Endothelial cell (in vitro differentiated cells): ENCODE measurements around the gene MOCS2. TPM values are rescaled to one million over a fixed set of nuclear protein-coding genes. Genes with fewer than 3 reads are reported as not detected.
A peak's percentile ranks its signal among the peaks of the same experiment; 100 is the strongest.

ENCODE experiments used
- DNase-seq: peaks from one replicate; pipeline ENCODE4 v3.0.0; 2021; ENCODE audit warnings: low spot score
- H3K27ac Mint-ChIP-seq: one replicate; pipeline ENCODE4 v1.8.0; 2021; ENCODE audit warnings: mixed read lengths, inconsistent platforms; ENCODE audit not compliant: unreplicated experiment
- H3K27me3 Mint-ChIP-seq: one replicate; pipeline ENCODE4 v1.8.0; 2021; ENCODE audit warnings: mild to moderate bottlenecking, moderate library complexity, mixed read lengths, inconsistent platforms; ENCODE audit not compliant: unreplicated experiment
- H3K36me3 Mint-ChIP-seq: one replicate; pipeline ENCODE4 v1.8.0; 2021; ENCODE audit warnings: mild to moderate bottlenecking, low read depth, mixed read lengths, inconsistent platforms; ENCODE audit not compliant: unreplicated experiment
- H3K4me1 Mint-ChIP-seq: one replicate; pipeline ENCODE4 v1.8.0; 2021; ENCODE audit warnings: mild to moderate bottlenecking, mixed read lengths, inconsistent platforms; ENCODE audit not compliant: unreplicated experiment
- H3K4me3 Mint-ChIP-seq: one replicate; pipeline ENCODE4 v1.8.0; 2021; ENCODE audit warnings: mild to moderate bottlenecking, mixed read lengths, inconsistent platforms; ENCODE audit not compliant: unreplicated experiment
- H3K9me3 Mint-ChIP-seq: one replicate; pipeline ENCODE4 v1.8.0; 2021; ENCODE audit warnings: mixed read lengths, inconsistent platforms; ENCODE audit not compliant: unreplicated experiment
- total RNA-seq: library from RNA; stranded (reverse); fragmentation: NEBNext Ultra II Directional; extraction: Animal tissue kit (Norgen Biotek cat#: 25700); gene quantifications from one replicate; pipeline ENCODE4 v1.2.1, GENCODE V29; 2021; ENCODE audit not compliant: unreplicated experiment
- TF ChIP-seq, protein P1 (sequence below): fragments of 200-600 bp; sonication (generic); IDR thresholded peaks from one replicate; pipeline ENCODE4 v1.5.0; 2021; ENCODE audit warnings: antibody characterized with exemption; ENCODE audit not compliant: unreplicated experiment

MOCS2 gene
- total RNA-seq, 1 donor from 2014 or later = 29.6 TPM

GRCh38 chr5:53099546-53099945 is 10.0 kb downstream of the MOCS2 start:
- DNase-seq = no peak
- Mint-ChIP-seq H3K36me3 (peaks cover 13% of the 10 kb centered on the region), H3K4me3 (no peak overlapping the region), H3K9me3 (no peaks in the 10 kb centered on the region), H3K4me1 (no peaks in the 10 kb centered on the region), H3K27ac (no peak overlapping the region), H3K27me3 (peaks cover 2% of the 10 kb centered on the region)
- TF ChIP-seq, protein P1, sequence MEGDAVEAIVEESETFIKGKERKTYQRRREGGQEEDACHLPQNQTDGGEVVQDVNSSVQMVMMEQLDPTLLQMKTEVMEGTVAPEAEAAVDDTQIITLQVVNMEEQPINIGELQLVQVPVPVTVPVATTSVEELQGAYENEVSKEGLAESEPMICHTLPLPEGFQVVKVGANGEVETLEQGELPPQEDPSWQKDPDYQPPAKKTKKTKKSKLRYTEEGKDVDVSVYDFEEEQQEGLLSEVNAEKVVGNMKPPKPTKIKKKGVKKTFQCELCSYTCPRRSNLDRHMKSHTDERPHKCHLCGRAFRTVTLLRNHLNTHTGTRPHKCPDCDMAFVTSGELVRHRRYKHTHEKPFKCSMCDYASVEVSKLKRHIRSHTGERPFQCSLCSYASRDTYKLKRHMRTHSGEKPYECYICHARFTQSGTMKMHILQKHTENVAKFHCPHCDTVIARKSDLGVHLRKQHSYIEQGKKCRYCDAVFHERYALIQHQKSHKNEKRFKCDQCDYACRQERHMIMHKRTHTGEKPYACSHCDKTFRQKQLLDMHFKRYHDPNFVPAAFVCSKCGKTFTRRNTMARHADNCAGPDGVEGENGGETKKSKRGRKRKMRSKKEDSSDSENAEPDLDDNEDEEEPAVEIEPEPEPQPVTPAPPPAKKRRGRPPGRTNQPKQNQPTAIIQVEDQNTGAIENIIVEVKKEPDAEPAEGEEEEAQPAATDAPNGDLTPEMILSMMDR = no peak

- DNase-seq = peak; percentile 59
- peaks cover 2% of the 10 kb centered on the region for H3K4me1 Mint-ChIP-seq
- peaks cover 4% of the 10 kb centered on the region for H3K36me3 Mint-ChIP-seq
- H3K4me3 Mint-ChIP-seq = no peak overlapping the region
- no peaks in the 10 kb centered on the region for H3K27me3 Mint-ChIP-seq
- TF ChIP-seq, protein P1 = peak; percentile 95
- no peak overlapping the region for H3K27ac Mint-ChIP-seq
- no peaks in the 10 kb centered on the region for H3K9me3 Mint-ChIP-seq
Observed at GRCh38 chr5:53095931-53096525, 13.5 kb downstream of the MOCS2 start.

- H3K27me3 Mint-ChIP-seq = no peaks in the 10 kb centered on the region
Observed at GRCh38 chr5:53095217-53095616, 14.3 kb downstream of the MOCS2 start.

DNA sequence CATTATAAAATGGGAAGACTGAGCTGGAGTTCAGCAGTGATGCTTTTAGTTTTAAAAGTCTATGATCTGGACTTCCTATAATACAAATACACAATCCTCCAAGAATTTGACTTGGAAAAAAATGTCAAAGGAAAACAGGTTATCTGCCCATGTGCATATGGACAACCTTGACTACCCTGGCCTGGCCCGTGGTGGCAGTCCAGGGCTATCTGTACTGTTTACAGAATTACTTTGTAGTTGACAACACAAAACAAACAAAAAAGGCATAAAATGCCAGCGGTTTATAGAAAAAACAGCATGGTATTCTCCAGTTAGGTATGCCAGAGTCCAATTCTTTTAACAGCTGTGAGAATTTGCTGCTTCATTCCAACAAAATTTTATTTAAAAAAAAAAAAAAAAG is 17.3 kb downstream of the MOCS2 start:
- Mint-ChIP-seq H3K9me3 (no peaks in the 10 kb centered on the region), H3K4me1 (peaks cover 2% of the 10 kb centered on the region), H3K27me3 (no peaks in the 10 kb centered on the region), H3K36me3 (peaks cover 4% of the 10 kb centered on the region), H3K4me3 (no peak overlapping the region), H3K27ac (no peak overlapping the region)
- DNase-seq = no peak
- TF ChIP-seq, protein P1 = no peak

More at GRCh38 chr5:53095217-53095616, 14.3 kb downstream of the MOCS2 start:
- Mint-ChIP-seq H3K4me3 (no peak overlapping the region), H3K27ac (no peak overlapping the region), H3K9me3 (no peaks in the 10 kb centered on the region), H3K4me1 (peaks cover 2% of the 10 kb centered on the region), H3K36me3 (peaks cover 4% of the 10 kb centered on the region)
- TF ChIP-seq, protein P1 = no peak
- DNase-seq = no peak

- TF ChIP-seq, protein P1 = no peak
- no peak for DNase-seq
- Mint-ChIP-seq H3K27me3 (no peaks in the 10 kb centered on the region), H3K4me3 (no peak overlapping the region), H3K36me3 (peaks cover 12% of the 10 kb centered on the region), H3K4me1 (peaks cover 2% of the 10 kb centered on the region), H3K9me3 (no peaks in the 10 kb centered on the region), H3K27ac (no peak overlapping the region)
Observed at GRCh38 chr5:53091289-53091688, 18.3 kb downstream of the MOCS2 start.
